Measurements from ENCODE around the gene ARHGEF37.

GRCh38 chr5:149636191-149636860, 55.0 kb downstream of the ARHGEF37 start:
- TF ChIP-seq POLR2A (IDR thresholded peaks at IDR 0.05) (no peak), CTCF (IDR thresholded peaks at IDR 0.05) (no peak), EP300 (IDR thresholded peaks at IDR 0.05) (no peak), POLR2AphosphoS5 (IDR thresholded peaks at IDR 0.05) (no peak)
